OCI-LY3 (cell line): ENCODE measurements around the gene DSCAM.

Source experiments
- EZH2phosphoT487 ChIP-seq: fragments of 200-600 bp; shearing (Covaris generic); IDR thresholded peaks from 2 replicates; pipeline ENCODE4 v1.6.1; 2018; ENCODE audit warnings: antibody characterized with exemption, mixed run types, low read depth
- TF ChIP-seq, protein P1 (sequence below): fragments of 200-600, 300-600 bp; sonication (generic); IDR thresholded peaks from 2 replicates; pipeline ENCODE4 v1.5.1; 2014; ENCODE audit warnings: antibody characterized with exemption, low read length, low read depth

DNA sequence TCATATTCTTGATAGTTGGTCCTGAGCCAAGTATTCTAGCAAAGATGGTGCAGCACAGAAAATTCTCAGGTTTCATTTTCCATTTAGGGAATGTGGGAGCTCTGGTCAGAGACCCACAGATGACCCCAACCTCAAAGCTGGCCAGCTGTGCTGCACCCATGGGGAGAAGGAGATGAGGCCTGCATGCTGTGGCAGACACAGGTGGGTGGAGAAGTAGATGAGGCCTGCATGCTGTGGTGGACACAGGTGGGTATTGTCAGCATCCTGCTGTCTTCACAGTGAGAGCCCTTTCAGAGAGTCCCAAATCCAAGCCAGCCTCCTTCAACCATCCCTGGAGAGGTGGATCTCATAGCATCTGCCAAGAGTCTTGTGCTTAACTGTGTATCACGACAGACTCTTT is 77.7 kb downstream of the DSCAM start:
- TF ChIP-seq, protein P1, sequence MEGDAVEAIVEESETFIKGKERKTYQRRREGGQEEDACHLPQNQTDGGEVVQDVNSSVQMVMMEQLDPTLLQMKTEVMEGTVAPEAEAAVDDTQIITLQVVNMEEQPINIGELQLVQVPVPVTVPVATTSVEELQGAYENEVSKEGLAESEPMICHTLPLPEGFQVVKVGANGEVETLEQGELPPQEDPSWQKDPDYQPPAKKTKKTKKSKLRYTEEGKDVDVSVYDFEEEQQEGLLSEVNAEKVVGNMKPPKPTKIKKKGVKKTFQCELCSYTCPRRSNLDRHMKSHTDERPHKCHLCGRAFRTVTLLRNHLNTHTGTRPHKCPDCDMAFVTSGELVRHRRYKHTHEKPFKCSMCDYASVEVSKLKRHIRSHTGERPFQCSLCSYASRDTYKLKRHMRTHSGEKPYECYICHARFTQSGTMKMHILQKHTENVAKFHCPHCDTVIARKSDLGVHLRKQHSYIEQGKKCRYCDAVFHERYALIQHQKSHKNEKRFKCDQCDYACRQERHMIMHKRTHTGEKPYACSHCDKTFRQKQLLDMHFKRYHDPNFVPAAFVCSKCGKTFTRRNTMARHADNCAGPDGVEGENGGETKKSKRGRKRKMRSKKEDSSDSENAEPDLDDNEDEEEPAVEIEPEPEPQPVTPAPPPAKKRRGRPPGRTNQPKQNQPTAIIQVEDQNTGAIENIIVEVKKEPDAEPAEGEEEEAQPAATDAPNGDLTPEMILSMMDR: no peak
- TF ChIP-seq EZH2phosphoT487: no peak
